SK-N-SH (cell line): ENCODE data around the gene CD46. TPM values are rescaled to one million over a fixed set of nuclear protein-coding genes. Genes with fewer than 3 reads are reported as not detected.
"Not testable (repeated sequence)": the region's sequence is repeated elsewhere in the genome, so short reads cannot be mapped to it uniquely, and the experiment has no call there.

Experiments used
- CTCF ChIA-PET: fragments of 300-600, 350-600 bp; formaldehyde crosslinking; extraction: SDS; loops from one replicate; lab custom pipeline; 2021; lab: Yijun Ruan, JAX
- POLR2A ChIA-PET: fragments of 350-600 bp; sonication (Branson Sonifier 250); formaldehyde crosslinking; extraction: SDS; loops from one replicate; lab custom pipeline; 2020; ENCODE audit warnings: antibody characterized with exemption, inconsistent platforms; lab: Yijun Ruan, JAX
- DNase-seq: peaks from one replicate; pipeline ENCODE4 v3.0.0; 2012
- H2AFZ ChIP-seq: fragments of 200-600 bp; sonication (generic); 2 replicates; pipeline ENCODE4 v1.8.1; 2016; ENCODE audit warnings: antibody characterized with exemption, mild to moderate bottlenecking, low read depth
- H3F3A ChIP-seq: fragments of 200-600 bp; sonication (generic); replicated peaks from 2 replicates; pipeline ENCODE3; 2016; ENCODE audit warnings: antibody characterized with exemption, mild to moderate bottlenecking; ENCODE audit not compliant: insufficient read depth
- H3K27ac ChIP-seq, 2 experiments: fragments of 200-500 bp in 1 of 2; fragments of 200-600 bp in 1 of 2; sonication (Bioruptor generic) in 1 of 2; sonication (generic), shearing (Covaris generic) in 1 of 2; 2 replicates each; pipeline versions ENCODE4 v1.5.1 to v1.6.1; 2014 to 2016; ENCODE audit warnings: low read depth in 2 of 2, inconsistent platforms in 1 of 2, low read length in 1 of 2, mild to moderate bottlenecking in 1 of 2, mixed read lengths in 1 of 2
- H3K27me3 ChIP-seq: fragments of 200-600 bp; sonication (generic), shearing (Covaris generic); 2 replicates; pipeline ENCODE4 v1.6.1; 2016; ENCODE audit warnings: mixed run types; ENCODE audit not compliant: insufficient read depth
- H3K36me3 ChIP-seq, 2 experiments: fragments of 200-500 bp in 1 of 2; fragments of 200-600 bp in 1 of 2; sonication (Bioruptor generic) in 1 of 2; sonication (generic) in 1 of 2; replicated peaks in 1 of 2; 2 replicates each; pipeline versions ENCODE3 to v1.5.1; 2014 to 2016; ENCODE audit warnings: low read length in 1 of 2, mild to moderate bottlenecking in 1 of 2; ENCODE audit not compliant: insufficient read depth in 2 of 2, control insufficient read depth in 1 of 2
- H3K4me1 ChIP-seq, 2 experiments: fragments of 200-500 bp in 1 of 2; fragments of 200-600 bp in 1 of 2; sonication (Bioruptor generic) in 1 of 2; sonication (generic), shearing (Covaris generic) in 1 of 2; 2 replicates each; pipeline versions ENCODE4 v1.5.1 to v1.6.1; 2014 to 2016; ENCODE audit warnings: low read depth in 1 of 2, low read length in 1 of 2, mixed run types in 1 of 2; ENCODE audit not compliant: insufficient read depth in 2 of 2, control insufficient read depth in 1 of 2
- H3K4me2 ChIP-seq: fragments of 200-600 bp; sonication (generic), shearing (Covaris generic); 2 replicates; pipeline ENCODE4 v1.6.1; 2017; ENCODE audit warnings: mixed run types
- H3K4me3 ChIP-seq, 2 experiments: fragments of 200-500 bp in 1 of 2; fragments of 200-600 bp in 1 of 2; sonication (Bioruptor generic) in 1 of 2; sonication (generic), shearing (Covaris generic) in 1 of 2; 2 replicates each; pipeline versions ENCODE4 v1.5.1 to v1.8.1; 2014 to 2016; ENCODE audit warnings: low read depth in 2 of 2, inconsistent platforms in 1 of 2, low read length in 1 of 2, mild to moderate bottlenecking in 1 of 2, mixed read lengths in 1 of 2, moderate library complexity in 1 of 2
- H3K79me2 ChIP-seq: fragments of 200-600 bp; sonication (generic); 2 replicates; pipeline ENCODE4 v1.8.1; 2017; ENCODE audit warnings: mild to moderate bottlenecking; ENCODE audit not compliant: insufficient read depth
- H3K9ac ChIP-seq: fragments of 200-600 bp; sonication (generic); 2 replicates; pipeline ENCODE4 v1.6.1; 2017; ENCODE audit warnings: mixed run types
- H3K9me2 ChIP-seq: fragments of 200-600 bp; sonication (generic); 2 replicates; pipeline ENCODE4 v1.6.1; 2017; ENCODE audit warnings: mixed run types
- H3K9me3 ChIP-seq: fragments of 200-600 bp; sonication (generic); 2 replicates; pipeline ENCODE4 v1.6.1; 2017; ENCODE audit warnings: mixed run types, mild to moderate bottlenecking, moderate library complexity
- H4K20me1 ChIP-seq: fragments of 200-600 bp; sonication (generic); 2 replicates; pipeline ENCODE4 v1.6.1; 2017; ENCODE audit warnings: mild to moderate bottlenecking, mixed run types; ENCODE audit not compliant: insufficient read depth
- CHD2 ChIP-seq: fragments of 150-350 bp; IDR thresholded peaks from 2 replicates; pipeline ENCODE4 v1.6.1; 2018; ENCODE audit warnings: low read length; ENCODE audit not compliant: partially characterized antibody
- MXI1 ChIP-seq: IDR thresholded peaks from 2 replicates; pipeline ENCODE4 v1.6.1; 2012; ENCODE audit warnings: mild to moderate bottlenecking, low read depth, low read length, improper control_type of control experiment
- NRF1 ChIP-seq: IDR thresholded peaks from 2 replicates; pipeline ENCODE4 v1.6.1; 2012; ENCODE audit warnings: low read depth, mild to moderate bottlenecking, low read length
- RFX5 ChIP-seq: IDR thresholded peaks from 2 replicates; pipeline ENCODE4 v1.6.1; 2012; ENCODE audit warnings: mild to moderate bottlenecking, improper control_type of control experiment, low read length
- RXRA ChIP-seq: IDR thresholded peaks from 2 replicates; pipeline ENCODE4 v1.4.0; 2012; ENCODE audit warnings: low read depth, mild to moderate bottlenecking, borderline replicate concordance
- SMC3 ChIP-seq: IDR thresholded peaks from 2 replicates; pipeline ENCODE4 v1.6.1; 2012; ENCODE audit warnings: low read depth, low read length, improper control_type of control experiment
- TAF1 ChIP-seq: IDR thresholded peaks from 2 replicates; pipeline ENCODE4 v1.6.1; 2012; ENCODE audit warnings: low read depth, mild to moderate bottlenecking, low read length, moderate library complexity, borderline replicate concordance
- YY1 ChIP-seq: IDR thresholded peaks from 2 replicates; pipeline ENCODE4 v1.4.0; 2012; ENCODE audit warnings: low read depth, mild to moderate bottlenecking
- WGBS: methylation state at CpG from one replicate; pipeline ENCODE4 v1.1.6; 2017; ENCODE audit warnings: low lambda C conversion rate; 5-methylcytosine and 5-hydroxymethylcytosine counted together
- polyA plus RNA-seq, 3 experiments: library from polyadenylated mRNA; depleted of rRNA; stranded (reverse); fragments of >200 nt; gene quantifications; 2 replicates each; pipeline ENCODE4 v1.2.3, GENCODE V29; 2012
- TF ChIP-seq, protein P1 (sequence below): fragments of 150-350 bp; IDR thresholded peaks from 2 replicates; pipeline ENCODE4 v1.6.1; 2016; ENCODE audit warnings: mild to moderate bottlenecking, low read depth, low read length
- TF ChIP-seq, protein P2 (sequence below): IDR thresholded peaks from 2 replicates; pipeline ENCODE4 v1.4.0; 2012; ENCODE audit warnings: low read depth, borderline replicate concordance
- TF ChIP-seq, protein P3 (sequence below): IDR thresholded peaks from 2 replicates; pipeline ENCODE4 v1.6.1; 2012; ENCODE audit warnings: mild to moderate bottlenecking, low read depth, low read length, moderate library complexity
- TF ChIP-seq, protein P4 (sequence below): IDR thresholded peaks from 2 replicates; pipeline ENCODE4 v1.4.0; 2012; ENCODE audit warnings: low read depth, borderline replicate concordance
- TF ChIP-seq, protein P5 (sequence below): fragments of 200-600 bp; sonication (generic); IDR thresholded peaks from 2 replicates; pipeline ENCODE4 v1.6.1; 2017; ENCODE audit warnings: antibody characterized with exemption, mild to moderate bottlenecking, moderate library complexity

CD46 gene
- polyA plus RNA-seq, 1 of the 3 experiments (the other 2 are of a cell fraction), result 56.0 TPM

DNA sequence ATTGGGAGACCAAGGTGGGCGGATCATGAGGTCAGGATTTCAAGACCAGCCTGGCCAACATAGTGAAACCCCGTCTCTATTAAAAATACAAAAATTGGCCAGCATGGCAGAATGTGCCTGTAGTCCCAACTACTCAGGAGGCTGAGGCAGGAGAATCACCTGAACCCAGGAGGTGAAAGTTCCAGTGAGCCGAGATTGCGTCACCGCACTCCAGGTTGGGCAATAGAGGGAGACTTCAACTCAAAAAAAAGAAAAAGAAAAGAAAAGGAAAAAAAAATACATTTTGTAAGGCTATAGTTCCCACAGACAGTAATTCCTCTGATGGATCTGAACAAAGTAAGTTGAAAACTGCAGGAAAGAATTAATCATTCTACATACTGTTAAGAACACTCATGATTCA lies 48.1 kb upstream of the CD46 start:
- Histone ChIP-seq H3K4me3 (no peak overlapping the region), H3K9me3 (no peaks in the 10 kb centered on the region), H2AFZ (no peak overlapping the region), H3K36me3 (no peaks in the 10 kb centered on the region), H3F3A (no peaks in the 10 kb centered on the region), H3K4me2 (no peak overlapping the region), H3K9ac (no peak overlapping the region), H3K79me2 (no peaks in the 10 kb centered on the region), H3K9me2 (no peaks in the 10 kb centered on the region), H3K4me1 (0 out of 4 replicates have a peak, but pooled peaks cover 0 to 4% of the 10 kb centered on the region in 2 experiments), H4K20me1 (no peaks in the 10 kb centered on the region), H3K27ac (no peak overlapping the region), H3K27me3 (no peaks in the 10 kb centered on the region)
- ChIA-PET POLR2A (no interaction called here), CTCF (interaction anchor here (1.0 to 2.1 kb wide), 2 partner anchors 94 to 125 kb away, joined by 3 to 10 read pairs; no protein-coding TSS in a partner anchor)
- no peak for DNase-seq
- TF ChIP-seq TAF1 (no peak), RFX5 (no peak), RXRA (no peak), CHD2 (no peak), YY1 (no peak), MXI1 (no peak), SMC3 (no peak), NRF1 (no peak)
- TF ChIP-seq, protein P1, sequence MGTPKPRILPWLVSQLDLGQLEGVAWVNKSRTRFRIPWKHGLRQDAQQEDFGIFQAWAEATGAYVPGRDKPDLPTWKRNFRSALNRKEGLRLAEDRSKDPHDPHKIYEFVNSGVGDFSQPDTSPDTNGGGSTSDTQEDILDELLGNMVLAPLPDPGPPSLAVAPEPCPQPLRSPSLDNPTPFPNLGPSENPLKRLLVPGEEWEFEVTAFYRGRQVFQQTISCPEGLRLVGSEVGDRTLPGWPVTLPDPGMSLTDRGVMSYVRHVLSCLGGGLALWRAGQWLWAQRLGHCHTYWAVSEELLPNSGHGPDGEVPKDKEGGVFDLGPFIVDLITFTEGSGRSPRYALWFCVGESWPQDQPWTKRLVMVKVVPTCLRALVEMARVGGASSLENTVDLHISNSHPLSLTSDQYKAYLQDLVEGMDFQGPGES, result no peak
- TF ChIP-seq, protein P2, sequence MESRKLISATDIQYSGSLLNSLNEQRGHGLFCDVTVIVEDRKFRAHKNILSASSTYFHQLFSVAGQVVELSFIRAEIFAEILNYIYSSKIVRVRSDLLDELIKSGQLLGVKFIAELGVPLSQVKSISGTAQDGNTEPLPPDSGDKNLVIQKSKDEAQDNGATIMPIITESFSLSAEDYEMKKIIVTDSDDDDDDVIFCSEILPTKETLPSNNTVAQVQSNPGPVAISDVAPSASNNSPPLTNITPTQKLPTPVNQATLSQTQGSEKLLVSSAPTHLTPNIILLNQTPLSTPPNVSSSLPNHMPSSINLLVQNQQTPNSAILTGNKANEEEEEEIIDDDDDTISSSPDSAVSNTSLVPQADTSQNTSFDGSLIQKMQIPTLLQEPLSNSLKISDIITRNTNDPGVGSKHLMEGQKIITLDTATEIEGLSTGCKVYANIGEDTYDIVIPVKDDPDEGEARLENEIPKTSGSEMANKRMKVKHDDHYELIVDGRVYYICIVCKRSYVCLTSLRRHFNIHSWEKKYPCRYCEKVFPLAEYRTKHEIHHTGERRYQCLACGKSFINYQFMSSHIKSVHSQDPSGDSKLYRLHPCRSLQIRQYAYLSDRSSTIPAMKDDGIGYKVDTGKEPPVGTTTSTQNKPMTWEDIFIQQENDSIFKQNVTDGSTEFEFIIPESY, result no peak
- TF ChIP-seq, protein P3, sequence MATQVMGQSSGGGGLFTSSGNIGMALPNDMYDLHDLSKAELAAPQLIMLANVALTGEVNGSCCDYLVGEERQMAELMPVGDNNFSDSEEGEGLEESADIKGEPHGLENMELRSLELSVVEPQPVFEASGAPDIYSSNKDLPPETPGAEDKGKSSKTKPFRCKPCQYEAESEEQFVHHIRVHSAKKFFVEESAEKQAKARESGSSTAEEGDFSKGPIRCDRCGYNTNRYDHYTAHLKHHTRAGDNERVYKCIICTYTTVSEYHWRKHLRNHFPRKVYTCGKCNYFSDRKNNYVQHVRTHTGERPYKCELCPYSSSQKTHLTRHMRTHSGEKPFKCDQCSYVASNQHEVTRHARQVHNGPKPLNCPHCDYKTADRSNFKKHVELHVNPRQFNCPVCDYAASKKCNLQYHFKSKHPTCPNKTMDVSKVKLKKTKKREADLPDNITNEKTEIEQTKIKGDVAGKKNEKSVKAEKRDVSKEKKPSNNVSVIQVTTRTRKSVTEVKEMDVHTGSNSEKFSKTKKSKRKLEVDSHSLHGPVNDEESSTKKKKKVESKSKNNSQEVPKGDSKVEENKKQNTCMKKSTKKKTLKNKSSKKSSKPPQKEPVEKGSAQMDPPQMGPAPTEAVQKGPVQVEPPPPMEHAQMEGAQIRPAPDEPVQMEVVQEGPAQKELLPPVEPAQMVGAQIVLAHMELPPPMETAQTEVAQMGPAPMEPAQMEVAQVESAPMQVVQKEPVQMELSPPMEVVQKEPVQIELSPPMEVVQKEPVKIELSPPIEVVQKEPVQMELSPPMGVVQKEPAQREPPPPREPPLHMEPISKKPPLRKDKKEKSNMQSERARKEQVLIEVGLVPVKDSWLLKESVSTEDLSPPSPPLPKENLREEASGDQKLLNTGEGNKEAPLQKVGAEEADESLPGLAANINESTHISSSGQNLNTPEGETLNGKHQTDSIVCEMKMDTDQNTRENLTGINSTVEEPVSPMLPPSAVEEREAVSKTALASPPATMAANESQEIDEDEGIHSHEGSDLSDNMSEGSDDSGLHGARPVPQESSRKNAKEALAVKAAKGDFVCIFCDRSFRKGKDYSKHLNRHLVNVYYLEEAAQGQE, result no peak
- TF ChIP-seq, protein P4, sequence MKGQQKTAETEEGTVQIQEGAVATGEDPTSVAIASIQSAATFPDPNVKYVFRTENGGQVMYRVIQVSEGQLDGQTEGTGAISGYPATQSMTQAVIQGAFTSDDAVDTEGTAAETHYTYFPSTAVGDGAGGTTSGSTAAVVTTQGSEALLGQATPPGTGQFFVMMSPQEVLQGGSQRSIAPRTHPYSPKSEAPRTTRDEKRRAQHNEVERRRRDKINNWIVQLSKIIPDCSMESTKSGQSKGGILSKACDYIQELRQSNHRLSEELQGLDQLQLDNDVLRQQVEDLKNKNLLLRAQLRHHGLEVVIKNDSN, result no peak
- TF ChIP-seq, protein P5, sequence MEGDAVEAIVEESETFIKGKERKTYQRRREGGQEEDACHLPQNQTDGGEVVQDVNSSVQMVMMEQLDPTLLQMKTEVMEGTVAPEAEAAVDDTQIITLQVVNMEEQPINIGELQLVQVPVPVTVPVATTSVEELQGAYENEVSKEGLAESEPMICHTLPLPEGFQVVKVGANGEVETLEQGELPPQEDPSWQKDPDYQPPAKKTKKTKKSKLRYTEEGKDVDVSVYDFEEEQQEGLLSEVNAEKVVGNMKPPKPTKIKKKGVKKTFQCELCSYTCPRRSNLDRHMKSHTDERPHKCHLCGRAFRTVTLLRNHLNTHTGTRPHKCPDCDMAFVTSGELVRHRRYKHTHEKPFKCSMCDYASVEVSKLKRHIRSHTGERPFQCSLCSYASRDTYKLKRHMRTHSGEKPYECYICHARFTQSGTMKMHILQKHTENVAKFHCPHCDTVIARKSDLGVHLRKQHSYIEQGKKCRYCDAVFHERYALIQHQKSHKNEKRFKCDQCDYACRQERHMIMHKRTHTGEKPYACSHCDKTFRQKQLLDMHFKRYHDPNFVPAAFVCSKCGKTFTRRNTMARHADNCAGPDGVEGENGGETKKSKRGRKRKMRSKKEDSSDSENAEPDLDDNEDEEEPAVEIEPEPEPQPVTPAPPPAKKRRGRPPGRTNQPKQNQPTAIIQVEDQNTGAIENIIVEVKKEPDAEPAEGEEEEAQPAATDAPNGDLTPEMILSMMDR, result no peak
- WGBS, result 70% methylated on average over 5 of the region's 5 CpGs

DNA sequence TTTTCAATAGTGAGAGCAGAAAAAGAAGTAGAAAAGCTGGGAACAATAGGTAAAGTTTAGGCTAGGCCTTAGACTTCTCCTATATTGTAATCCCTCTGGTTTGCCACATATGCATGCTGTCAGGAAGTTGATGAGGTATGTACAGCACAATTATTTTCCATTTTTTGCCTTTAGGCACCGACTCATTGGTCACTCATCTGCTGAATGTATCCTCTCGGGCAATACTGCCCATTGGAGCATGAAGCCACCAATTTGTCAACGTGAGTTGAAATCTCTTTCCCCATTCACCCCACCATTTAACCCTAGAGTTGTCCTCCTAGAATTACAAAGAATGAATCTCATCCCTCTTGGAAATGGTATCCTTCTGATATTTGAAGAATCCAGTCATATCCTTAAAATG lies 43.9 kb upstream of the CD46 start:
- 54% methylated on average over 3 of the region's 3 CpGs for WGBS
- H3F3A ChIP-seq, H3K27ac ChIP-seq, H3K36me3 ChIP-seq, CTCF ChIA-PET, DNase-seq, H3K9ac ChIP-seq, H3K4me1 ChIP-seq, H4K20me1 ChIP-seq, H3K79me2 ChIP-seq, H3K9me3 ChIP-seq, POLR2A ChIA-PET, H3K27me3 ChIP-seq, H3K4me2 ChIP-seq, H3K9me2 ChIP-seq, H2AFZ ChIP-seq, H3K4me3 ChIP-seq: not testable (repeated sequence)
